ENCODE data around the gene TICRR.

Gene TICRR

DNA sequence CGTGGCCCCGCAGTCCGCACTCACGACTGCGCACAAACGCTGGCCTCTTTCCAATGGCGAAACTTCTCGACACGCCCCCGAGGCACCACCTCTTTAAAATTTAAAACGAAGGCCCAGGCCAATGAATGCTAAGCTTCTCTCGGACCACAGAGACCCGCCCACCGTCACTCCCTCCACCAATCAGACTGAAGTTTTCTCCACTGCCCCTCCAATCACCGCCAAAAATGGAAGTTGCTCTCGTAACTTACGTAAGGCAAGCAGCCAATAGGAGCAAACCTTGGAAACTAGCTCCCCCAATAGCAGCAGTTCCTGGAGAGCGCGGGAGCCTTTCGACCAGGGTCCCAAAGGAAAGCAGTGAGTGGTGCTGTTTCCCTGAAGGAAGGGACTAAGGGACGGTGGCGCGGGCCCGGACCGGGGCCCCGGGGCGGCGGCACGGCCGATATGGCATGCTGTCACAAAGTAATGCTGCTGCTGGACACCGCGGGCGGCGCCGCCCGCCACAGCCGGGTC is at the start of gene TICRR:
TICRR (plus strand) TSS at position 324 of the 510 bp plus-strand sequence; CDS start at position 442, 118 bp downstream.
- TF ChIP-seq, protein P1, sequence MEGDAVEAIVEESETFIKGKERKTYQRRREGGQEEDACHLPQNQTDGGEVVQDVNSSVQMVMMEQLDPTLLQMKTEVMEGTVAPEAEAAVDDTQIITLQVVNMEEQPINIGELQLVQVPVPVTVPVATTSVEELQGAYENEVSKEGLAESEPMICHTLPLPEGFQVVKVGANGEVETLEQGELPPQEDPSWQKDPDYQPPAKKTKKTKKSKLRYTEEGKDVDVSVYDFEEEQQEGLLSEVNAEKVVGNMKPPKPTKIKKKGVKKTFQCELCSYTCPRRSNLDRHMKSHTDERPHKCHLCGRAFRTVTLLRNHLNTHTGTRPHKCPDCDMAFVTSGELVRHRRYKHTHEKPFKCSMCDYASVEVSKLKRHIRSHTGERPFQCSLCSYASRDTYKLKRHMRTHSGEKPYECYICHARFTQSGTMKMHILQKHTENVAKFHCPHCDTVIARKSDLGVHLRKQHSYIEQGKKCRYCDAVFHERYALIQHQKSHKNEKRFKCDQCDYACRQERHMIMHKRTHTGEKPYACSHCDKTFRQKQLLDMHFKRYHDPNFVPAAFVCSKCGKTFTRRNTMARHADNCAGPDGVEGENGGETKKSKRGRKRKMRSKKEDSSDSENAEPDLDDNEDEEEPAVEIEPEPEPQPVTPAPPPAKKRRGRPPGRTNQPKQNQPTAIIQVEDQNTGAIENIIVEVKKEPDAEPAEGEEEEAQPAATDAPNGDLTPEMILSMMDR (IDR thresholded peaks at IDR 0.05) = no peak

- TF ChIP-seq, protein P1 (IDR thresholded peaks at IDR 0.05) = no peak
Measured at GRCh38 chr15:89526181-89526580, 49.1 kb upstream of the TICRR start.

DNA sequence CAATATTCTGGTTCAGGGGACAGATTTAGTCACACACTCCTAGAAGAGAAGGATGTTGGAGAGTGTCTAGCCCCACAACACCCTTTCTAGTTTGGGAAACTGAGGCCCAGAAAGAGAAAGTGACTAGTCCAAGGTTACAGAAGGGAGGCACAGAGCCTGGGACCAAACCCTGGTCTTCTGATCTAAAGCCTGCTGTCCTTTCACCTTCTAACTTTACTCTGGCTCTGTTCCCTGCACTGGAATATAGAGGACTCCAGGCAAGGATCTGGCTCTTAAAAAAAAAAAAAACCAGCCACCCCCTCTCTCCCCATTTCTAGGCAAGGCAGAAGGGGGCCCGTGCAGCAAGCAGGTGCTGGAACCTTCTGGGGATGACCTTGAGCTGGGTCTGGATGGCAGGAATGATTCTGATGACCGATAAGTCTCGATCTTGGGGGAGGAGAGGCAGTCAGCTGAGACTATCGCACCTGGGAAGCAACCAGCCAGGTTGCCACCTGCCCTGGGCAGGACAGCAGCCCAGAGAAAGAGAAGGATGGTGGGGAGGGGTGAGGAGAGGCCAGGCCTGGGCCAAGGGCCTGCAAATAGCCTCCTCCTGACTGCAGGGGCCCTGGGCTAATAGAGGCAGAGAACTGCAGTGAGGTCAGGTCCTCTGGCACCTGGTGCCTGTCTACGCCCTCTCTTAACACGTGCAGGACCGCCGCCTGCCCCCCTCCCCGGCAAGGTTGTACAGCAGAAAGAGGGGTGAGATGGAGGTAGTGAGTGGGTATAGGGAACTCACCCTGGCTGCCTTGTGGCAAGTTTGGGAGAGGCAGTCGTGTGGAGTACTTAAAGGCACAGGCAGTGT is 48.4 kb upstream of the TICRR start:
- TF ChIP-seq, protein P1 (IDR thresholded peaks at IDR 0.05) = no peak

DNA sequence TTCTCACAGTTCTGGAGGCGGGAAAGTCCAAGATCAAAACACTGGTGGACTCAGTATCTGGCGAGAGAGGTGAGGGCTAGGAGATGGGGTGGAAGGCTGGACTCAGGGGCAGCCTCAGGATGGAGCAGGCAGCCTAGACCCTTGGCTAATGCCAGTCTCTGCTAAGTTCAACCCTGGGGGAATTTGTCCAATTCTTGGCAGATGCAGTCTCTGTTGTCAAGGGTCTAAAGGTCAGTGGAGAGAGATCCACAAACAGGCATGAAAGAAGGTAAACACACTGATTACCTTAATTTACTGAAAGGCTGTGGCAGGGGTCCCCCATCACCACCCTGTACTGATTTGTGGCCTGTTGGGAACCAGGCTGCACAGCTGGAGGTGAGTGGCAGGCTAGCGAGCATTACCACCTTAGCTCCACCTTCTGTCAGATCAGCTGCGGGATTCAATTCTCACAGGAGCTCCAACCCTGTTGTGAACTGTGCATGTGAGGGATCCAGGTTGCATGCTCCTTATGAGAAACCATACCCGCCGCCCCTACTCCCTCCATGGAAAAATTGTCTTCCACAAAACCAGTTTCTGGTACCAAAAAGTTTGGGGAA is 46.4 kb upstream of the TICRR start:
- TF ChIP-seq, protein P1 (IDR thresholded peaks at IDR 0.05) = no peak

DNA sequence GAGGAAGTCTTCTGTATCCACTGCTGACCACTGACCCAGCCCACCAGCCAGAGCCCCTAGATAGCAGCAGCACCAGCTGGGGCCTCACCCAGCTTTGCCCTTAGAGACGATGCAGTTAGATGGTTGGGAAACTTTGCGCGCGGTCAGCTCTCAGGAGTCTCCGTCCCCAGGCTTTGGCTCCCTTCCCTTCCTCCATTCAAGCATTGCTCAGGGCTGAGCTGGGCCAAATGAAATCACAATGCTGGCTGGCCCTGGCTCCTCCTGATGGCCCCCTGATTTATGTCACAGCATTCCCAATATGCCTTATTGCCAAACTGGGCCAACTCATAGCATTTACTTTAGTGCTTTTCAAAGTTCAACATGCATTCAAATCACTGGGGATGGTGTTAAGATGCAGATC is 44.3 kb upstream of the TICRR start:
- TF ChIP-seq, protein P1 (IDR thresholded peaks at IDR 0.05) = no peak

- TF ChIP-seq, protein P1 (IDR thresholded peaks at IDR 0.05) = no peak
Measured at GRCh38 chr15:89531796-89532537, 43.3 kb upstream of the TICRR start.

DNA sequence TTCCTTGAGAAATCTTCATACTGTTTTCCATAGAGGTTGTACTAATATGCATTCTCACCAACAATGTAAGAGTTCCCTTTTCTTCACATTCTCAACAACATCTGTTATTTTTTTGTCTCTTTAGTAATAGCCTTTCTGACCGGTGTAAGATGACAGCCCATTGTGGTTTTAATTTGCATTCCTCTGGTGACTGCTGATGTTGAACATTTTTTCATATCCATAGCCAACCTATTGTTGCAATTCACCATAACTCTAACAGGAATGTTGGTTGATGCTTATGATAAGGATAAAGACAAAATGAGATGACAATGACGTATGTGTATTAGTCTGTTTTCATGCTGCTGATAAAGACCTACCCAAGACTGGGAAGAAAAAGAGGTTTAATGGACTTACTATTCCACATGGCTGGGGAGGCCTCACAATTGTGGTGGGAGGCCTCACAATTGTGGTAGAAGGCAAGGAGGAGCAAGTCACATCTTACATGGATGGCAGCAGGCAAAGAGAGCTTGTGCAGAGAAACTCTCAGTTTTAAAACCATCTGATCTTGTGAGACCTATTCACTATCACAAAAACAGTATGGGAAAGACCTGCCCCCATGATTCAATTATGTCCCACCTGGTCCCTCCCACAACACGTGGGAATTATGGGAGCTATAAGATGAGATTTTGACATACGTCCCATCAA is 41.3 kb upstream of the TICRR start:
- TF ChIP-seq, protein P1 (IDR thresholded peaks at IDR 0.05) = no peak

All from LNCAP (cell line).